IMR-90 (cell line): ENCODE results near the gene LRAT.
"Not testable (repeated sequence)": the region's sequence is repeated elsewhere in the genome, so short reads cannot be mapped to it uniquely, and the experiment has no call there.

Experiments used
- CTCF ChIP-seq: conservative IDR thresholded peaks from 2 replicates; pipeline ENCODE4 v1.5.1; 2012; ENCODE audit warnings: mild to moderate bottlenecking, low read depth, low read length, improper control_type of control experiment
- FOS ChIP-seq: fragments of 150-350 bp; IDR thresholded peaks from 2 replicates; pipeline ENCODE4 v1.6.1; 2016; ENCODE audit warnings: low read depth, low read length
- POLR2A ChIP-seq: IDR thresholded peaks from 2 replicates; pipeline ENCODE4 v1.6.1; 2012; ENCODE audit warnings: mild to moderate bottlenecking, low read depth, low read length
- RAD21 ChIP-seq: IDR thresholded peaks from 2 replicates; pipeline ENCODE4 v1.6.1; 2012; ENCODE audit warnings: low read length, improper control_type of control experiment

GRCh38 chr4:154723601-154724000 is 20.2 kb upstream of the LRAT start:
- TF ChIP-seq FOS, CTCF, POLR2A, RAD21: not testable (repeated sequence)
